Stimulated activated CD4-positive, alpha-beta T cell treated with anti-CD3 and anti-CD28 coated beads, Interleukin-2, amount 100 ng/mL, for 48 hours (primary cell): Measurements from ENCODE around the gene MYH15.

Experiments
- DNase-seq, 2 donors: peaks; one replicate each; pipeline ENCODE4 v3.0.0-alpha.2; 2020

MYH15 gene

GRCh38 chr3:108468577-108468976, 41.8 kb downstream of the MYH15 start:
- no peak for DNase-seq

GRCh38 chr3:108462899-108463298, 47.5 kb downstream of the MYH15 start:
- no peak for DNase-seq

- no peak for DNase-seq
Observed at GRCh38 chr3:108461661-108462111, 48.7 kb downstream of the MYH15 start.

- no peak for DNase-seq
Observed at GRCh38 chr3:108459225-108459624, 51.2 kb downstream of the MYH15 start.

GRCh38 chr3:108455212-108455705, 55.1 kb downstream of the MYH15 start:
- no peak for DNase-seq

- no peak for DNase-seq
Observed at GRCh38 chr3:108453565-108453964, 56.8 kb downstream of the MYH15 start.

- no peak for DNase-seq
Observed at GRCh38 chr3:108450444-108450843, 60.0 kb downstream of the MYH15 start.

DNA sequence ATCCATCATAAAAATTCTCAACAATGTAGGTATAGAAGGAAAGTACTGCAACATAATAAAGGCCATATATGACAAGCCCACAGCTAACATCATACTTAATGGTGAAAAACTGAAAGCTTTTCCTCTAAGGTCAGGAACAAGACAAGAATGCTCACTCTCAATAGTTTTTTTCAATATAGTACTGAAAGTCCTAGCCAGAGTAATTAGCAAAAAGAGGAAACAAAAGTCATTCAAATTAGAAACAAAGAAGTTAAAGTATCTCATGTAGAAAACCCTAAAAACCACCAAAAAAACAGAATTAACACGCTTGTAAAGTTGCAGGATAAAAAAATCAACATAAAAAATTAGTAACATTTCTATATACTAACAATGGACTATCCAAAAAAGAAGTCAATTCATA, 61.8 kb downstream of the MYH15 start:
- DNase-seq, result no peak

DNA sequence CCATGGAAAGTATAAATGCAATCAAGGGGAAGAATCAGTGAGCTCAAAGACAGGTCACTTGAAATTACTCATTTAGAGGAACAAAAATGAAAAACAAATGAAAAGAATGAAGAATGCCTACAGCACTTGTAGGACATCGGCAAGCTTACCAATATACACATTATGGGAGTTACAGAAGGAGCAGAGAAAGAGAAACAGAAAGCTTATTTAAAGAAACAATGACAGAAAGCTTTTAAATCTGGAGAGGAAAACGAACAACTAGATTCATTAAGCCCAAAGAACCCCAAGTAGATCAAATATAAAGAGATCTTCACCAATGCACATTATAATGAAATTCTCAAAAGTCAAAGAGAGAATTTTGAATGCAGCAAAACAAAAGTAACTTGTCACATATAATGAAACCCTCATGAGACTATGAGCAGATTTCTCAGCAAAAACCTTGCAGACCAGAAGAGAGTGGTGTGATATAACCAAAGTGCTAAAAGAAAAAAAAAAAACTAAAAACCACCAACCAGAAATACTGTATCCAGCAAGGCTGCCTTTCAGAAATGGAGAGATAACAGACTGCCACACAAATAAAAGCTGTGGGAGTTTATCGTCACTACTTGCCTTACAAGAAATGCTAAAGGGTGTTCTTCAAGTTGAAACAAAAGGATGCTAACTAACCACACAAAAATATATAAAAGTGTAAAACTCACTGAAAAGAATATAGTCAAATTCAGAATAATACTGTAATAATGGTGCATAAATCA, 63.1 kb downstream of the MYH15 start:
- DNase-seq, result no peak

DNA sequence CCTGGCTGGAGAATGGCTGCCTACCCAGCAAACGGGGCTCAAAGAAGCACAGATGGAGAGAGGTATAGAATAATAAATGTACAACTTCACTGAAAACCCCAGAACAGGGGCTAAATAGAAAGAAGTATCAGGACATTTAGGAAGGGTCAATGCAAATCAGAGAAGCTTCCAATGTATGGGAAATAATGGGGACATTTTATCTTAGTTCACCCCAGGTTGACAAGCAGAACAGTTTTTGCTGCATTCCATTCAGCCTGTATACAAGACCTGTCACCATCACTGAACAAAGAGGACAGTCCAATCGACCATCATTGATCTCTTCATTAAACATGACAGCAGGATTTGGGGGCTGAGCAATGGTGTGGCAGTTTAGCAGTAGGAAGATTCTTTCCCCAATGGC, 68.1 kb downstream of the MYH15 start:
- DNase-seq, result no peak

DNA sequence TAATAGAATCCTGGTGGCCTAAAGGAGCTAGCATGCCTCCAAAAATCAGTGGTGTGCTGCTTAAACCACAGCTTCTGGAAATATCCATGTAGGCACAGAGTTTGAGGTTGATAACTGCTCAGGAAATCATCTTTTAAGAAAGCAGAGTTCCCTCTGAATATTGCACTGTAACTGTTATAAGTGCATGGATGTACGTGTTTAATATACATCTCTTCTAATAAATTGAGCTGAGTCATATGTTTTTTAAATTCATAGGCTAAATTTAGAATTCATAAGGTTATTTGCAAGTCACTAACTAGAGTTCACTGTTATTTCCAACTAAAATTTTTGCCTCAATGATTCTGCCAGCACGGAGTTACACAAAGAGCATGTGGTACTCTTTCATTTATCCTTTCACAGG, 68.9 kb downstream of the MYH15 start:
- DNase-seq, result no peak

DNA sequence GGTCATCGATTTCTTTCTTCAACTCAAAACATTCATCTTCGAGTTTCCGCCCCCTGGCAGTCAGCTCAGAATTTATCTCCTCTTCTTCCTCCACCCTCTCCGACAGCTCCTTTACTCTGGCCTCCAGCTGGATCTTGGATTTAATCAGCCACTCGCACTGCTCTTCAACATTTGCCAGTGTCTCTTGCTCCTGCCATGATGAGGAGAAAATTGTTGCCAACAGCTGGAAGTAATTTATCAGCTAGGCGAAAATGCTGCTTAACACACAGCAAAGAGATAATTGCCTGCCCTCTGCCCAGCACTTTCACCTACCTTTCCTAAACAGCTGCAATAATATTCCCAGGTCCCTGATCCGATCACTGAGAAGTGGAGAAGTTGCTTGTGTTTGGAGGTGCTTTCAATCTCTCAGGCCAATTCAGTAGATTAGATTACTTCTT, 69.3 kb downstream of the MYH15 start:
- no peak for DNase-seq

DNA sequence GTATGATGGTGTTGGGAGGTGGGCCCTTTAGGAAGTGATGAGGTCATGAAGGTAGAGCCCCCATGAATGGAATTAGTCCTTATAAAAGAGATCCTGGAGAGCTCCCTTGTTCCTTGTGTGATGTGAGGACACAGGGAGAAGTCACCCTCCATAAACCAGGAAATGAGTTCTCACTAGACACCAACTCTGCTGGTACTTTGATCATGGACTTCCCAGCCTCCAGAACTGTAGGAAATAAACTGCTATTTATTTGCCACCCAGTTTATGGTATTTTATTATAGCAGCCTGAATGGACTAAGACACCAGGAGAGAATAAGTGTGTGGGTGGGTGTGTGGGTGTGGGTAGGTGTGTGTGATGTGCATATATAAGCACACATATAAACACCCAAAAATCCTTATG, 71.9 kb downstream of the MYH15 start:
- no peak for DNase-seq

DNA sequence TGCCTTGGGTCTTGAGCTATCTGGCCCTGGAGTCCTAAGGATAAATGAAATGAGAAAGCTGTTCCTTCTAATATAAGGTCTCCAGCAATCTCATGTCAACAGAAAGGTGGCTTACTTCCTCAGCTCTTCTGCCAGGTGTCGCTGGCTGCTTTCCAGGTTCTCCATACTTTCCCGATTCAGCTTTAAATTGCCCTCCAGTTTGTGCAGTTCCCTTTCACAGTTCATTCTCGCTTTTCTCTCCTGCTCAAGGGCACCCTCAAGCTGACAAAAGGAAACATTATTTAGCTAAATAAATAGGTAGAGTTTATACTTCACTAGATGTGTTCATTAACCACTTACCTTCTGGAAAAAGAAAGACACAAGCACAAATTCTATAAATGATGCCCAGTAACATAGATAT, 73.0 kb downstream of the MYH15 start:
- DNase-seq, result no peak

GRCh38 chr3:108433928-108434327, 76.5 kb downstream of the MYH15 start:
- no peak for DNase-seq

- DNase-seq, result no peak
Observed at GRCh38 chr3:108432431-108432830, 78.0 kb downstream of the MYH15 start.

GRCh38 chr3:108430540-108430939, 79.9 kb downstream of the MYH15 start:
- no peak for DNase-seq

DNA sequence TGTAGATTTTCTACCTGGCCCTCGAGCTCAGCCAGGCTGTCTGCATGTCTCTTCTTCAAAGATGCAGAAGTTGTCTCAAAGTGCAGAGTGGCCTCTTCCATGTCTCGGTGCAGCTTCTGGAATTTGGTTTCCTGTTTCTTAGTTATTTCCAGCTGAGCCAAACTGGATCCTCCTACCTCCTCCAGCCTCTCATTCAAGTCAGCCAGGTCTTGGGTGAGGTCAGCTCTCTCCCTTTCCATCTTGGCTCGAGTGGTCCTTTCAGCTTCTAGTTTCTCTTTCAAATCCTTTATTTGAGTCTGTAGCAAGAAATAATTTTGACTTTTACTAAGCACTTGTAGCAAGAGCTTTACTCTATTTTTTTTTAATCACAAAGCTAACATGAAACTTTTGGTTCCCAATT, 81.8 kb downstream of the MYH15 start:
- DNase-seq, result no peak

DNA sequence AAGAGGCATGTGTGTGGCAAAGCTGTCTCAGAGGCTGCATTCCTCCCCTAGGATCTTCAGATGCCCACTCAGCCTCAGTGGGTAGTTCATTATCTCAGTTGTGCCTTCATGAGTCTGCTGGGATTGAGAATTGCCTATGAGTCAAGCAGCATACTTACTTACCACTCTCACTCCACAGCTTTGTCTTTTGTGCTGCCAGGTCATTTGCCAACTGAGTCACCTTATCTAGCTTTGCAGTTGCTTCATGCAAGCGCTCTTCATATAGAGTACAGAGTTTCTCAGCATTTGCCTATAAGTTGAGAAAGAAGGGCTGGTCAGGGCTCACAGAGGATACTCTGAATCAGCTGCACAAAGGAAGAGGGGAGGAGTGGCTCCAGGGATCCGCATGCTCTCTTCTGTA, 89.5 kb downstream of the MYH15 start:
- DNase-seq, result no peak

GRCh38 chr3:108416111-108416869, 94.1 kb downstream of the MYH15 start:
- no peak for DNase-seq

- no peak for DNase-seq
Observed at GRCh38 chr3:108415661-108416060, 94.7 kb downstream of the MYH15 start.

- no peak for DNase-seq
Observed at GRCh38 chr3:108414007-108414406, 96.4 kb downstream of the MYH15 start.

- DNase-seq, result no peak
Observed at GRCh38 chr3:108412121-108412750, 98.2 kb downstream of the MYH15 start.

GRCh38 chr3:108410531-108410984, 99.8 kb downstream of the MYH15 start:
- no peak for DNase-seq
